Upper lobe of left lung (tissue), 6 donors: ENCODE data around the gene DPF3. TPM values are rescaled to one million over a fixed set of nuclear protein-coding genes. Genes with fewer than 3 reads are reported as not detected.
A peak's percentile ranks its signal among the peaks of the same experiment; 100 is the strongest.

Experiments used
- ATAC-seq, 2 donors: fragments of 200-7000 bp; cut with Tn5 transposase; one replicate each; pipeline ENCODE4 v1.9.1; 2022; ENCODE audit warnings: mild to moderate bottlenecking in 2 of 2, moderate library complexity in 2 of 2; ENCODE audit not compliant: low FRiP score in 2 of 2
- DNase-seq, 2 donors: peaks; one replicate each; pipeline ENCODE4 v3.0.0-alpha.2; 2019 to 2020
- H3K27ac ChIP-seq, 4 donors: fragments of 200-600 bp; sonication (generic); one replicate each; pipeline ENCODE4 v1.5.1; 2016 to 2019
- H3K27me3 ChIP-seq, 4 donors: fragments of 200-600 bp; sonication (generic); one replicate each; pipeline ENCODE4 v1.5.1; 2017 to 2019
- H3K36me3 ChIP-seq, 4 donors: fragments of 200-600 bp; sonication (generic); one replicate each; pipeline ENCODE4 v1.5.1; 2016 to 2019
- H3K4me1 ChIP-seq, 4 donors: fragments of 200-600 bp; sonication (generic); one replicate each; pipeline ENCODE4 v1.5.1; 2018 to 2019
- H3K4me3 ChIP-seq, 4 donors: fragments of 200-600 bp; sonication (generic); one replicate each; pipeline ENCODE4 v1.5.1; 2017 to 2019; ENCODE audit warnings: mild to moderate bottlenecking in 2 of 4, moderate library complexity in 1 of 4
- H3K9me3 ChIP-seq, 4 donors: fragments of 200-600 bp; sonication (generic); one replicate each; pipeline ENCODE4 v1.5.1; 2018 to 2019
- CTCF ChIP-seq, 6 experiments: fragments of 450-650 bp in 4 of 6; fragments of 200-600 bp in 2 of 6; sonication (generic) in 2 of 6; IDR thresholded peaks; one replicate each; pipeline ENCODE4 v1.5.1; 2016 to 2019; ENCODE audit warnings: antibody characterized with exemption in 6 of 6
- EP300 ChIP-seq, 4 donors: sonication (generic); formaldehyde crosslinking; IDR thresholded peaks; one replicate each; pipeline ENCODE4 v1.5.1; 2017; ENCODE audit warnings: antibody characterized with exemption in 4 of 4, control low read depth in 2 of 4
- POLR2A ChIP-seq, 4 donors: fragments of 450-650 bp; IDR thresholded peaks; one replicate each; pipeline ENCODE4 v1.5.1; 2016 to 2017; ENCODE audit warnings: antibody characterized with exemption in 4 of 4, mild to moderate bottlenecking in 2 of 4
- POLR2AphosphoS5 ChIP-seq, 2 donors: sonication (generic); formaldehyde crosslinking; IDR thresholded peaks; one replicate each; pipeline ENCODE4 v1.5.1; 2017; ENCODE audit warnings: antibody characterized with exemption in 2 of 2
- WGBS, 2 donors: methylation state at CpG; one replicate each; pipeline ENCODE4 v1.1.5; 2017 to 2018; 5-methylcytosine and 5-hydroxymethylcytosine counted together
- total RNA-seq, 6 donors: library from RNA; depleted of rRNA in 4 of 6; stranded (reverse); fragments of >200 nt in 4 of 6; gene quantifications; one replicate each; pipeline versions ENCODE4 v1.1.0 to v1.2.1, GENCODE V29; 2016 to 2021
- donor health status: DM: no; HTN: no; CAD: no; lungs with moderate emphysema.
- donor health status: DM: no; HTN: yes; CAD: no; lungs with severe emphysema.

DPF3 gene
- total RNA-seq, 6 donors from 2014 or later = 0.30 to 1.3 (median 1.0) TPM

DNA sequence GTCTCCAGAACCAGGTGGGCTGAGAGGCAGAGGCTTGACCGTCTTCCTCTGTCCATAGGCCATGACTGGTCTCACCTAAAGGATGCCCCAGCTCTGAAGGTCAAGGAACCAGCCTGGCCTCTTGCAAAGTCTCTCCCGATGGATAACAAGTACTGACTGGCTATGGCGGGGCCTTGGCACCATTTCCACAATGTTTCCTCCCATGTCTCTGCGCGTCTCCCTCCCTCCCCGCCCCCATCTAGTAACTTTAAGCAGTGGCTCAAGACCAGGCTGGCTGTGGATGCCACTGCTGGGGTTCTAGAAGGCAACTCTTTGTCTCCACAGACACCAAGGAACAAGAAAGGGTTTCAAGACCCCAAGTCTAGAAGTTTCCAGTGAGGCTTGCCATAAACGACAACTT, 275.5 kb downstream of the DPF3 start:
- no peak overlapping the region for H3K27ac ChIP-seq
- H3K9me3 ChIP-seq = no peaks in the 10 kb centered on the region
- no peaks in the 10 kb centered on the region for H3K36me3 ChIP-seq
- ATAC-seq (no peak), DNase-seq (no peak)
- TF ChIP-seq POLR2A (IDR thresholded peaks at IDR 0.05) (no peak), POLR2AphosphoS5 (IDR thresholded peaks at IDR 0.05) (no peak), EP300 (IDR thresholded peaks at IDR 0.05) (no peak), CTCF (IDR thresholded peaks at IDR 0.05) (no peak)
- H3K4me1 ChIP-seq = peaks cover 0 to 9% (median 2%) of the 10 kb centered on the region in 4 donors
- WGBS, 2 donors = 82 to 92% methylated on average over 7 of the region's 7 CpGs
- no peak overlapping the region for H3K4me3 ChIP-seq
- no peaks in the 10 kb centered on the region for H3K27me3 ChIP-seq

- ATAC-seq = no peak
- peaks cover 0 to 9% (median 2%) of the 10 kb centered on the region in 4 donors for H3K4me1 ChIP-seq
- no peak overlapping the region for H3K4me3 ChIP-seq
- H3K9me3 ChIP-seq = no peaks in the 10 kb centered on the region
- H3K36me3 ChIP-seq = no peaks in the 10 kb centered on the region
- H3K27ac ChIP-seq = no peak overlapping the region
- no peak for DNase-seq
- WGBS, 2 donors = 63 to 64% methylated on average over 17 to 20 of the region's 20 CpGs
- no peak for TF ChIP-seq POLR2A (IDR thresholded peaks at IDR 0.05)
- no peak for TF ChIP-seq POLR2AphosphoS5 (IDR thresholded peaks at IDR 0.05)
- no peak for TF ChIP-seq CTCF (IDR thresholded peaks at IDR 0.05)
- no peak for TF ChIP-seq EP300 (IDR thresholded peaks at IDR 0.05)
- no peaks in the 10 kb centered on the region for H3K27me3 ChIP-seq
These were observed 276.4 kb downstream of the DPF3 start for GRCh38 chr14:72617391-72618031.

GRCh38 chr14:72616811-72617210, 277.1 kb downstream of the DPF3 start:
- Histone ChIP-seq H3K9me3 (no peaks in the 10 kb centered on the region), H3K4me3 (no peak overlapping the region), H3K36me3 (no peaks in the 10 kb centered on the region), H3K27me3 (no peaks in the 10 kb centered on the region), H3K4me1 (peaks cover 0 to 9% (median 2%) of the 10 kb centered on the region in 4 donors), H3K27ac (no peak overlapping the region)
- no peak for TF ChIP-seq CTCF (IDR thresholded peaks at IDR 0.05)
- TF ChIP-seq POLR2A (IDR thresholded peaks at IDR 0.05) = no peak
- TF ChIP-seq EP300 (IDR thresholded peaks at IDR 0.05) = no peak
- TF ChIP-seq POLR2AphosphoS5 (IDR thresholded peaks at IDR 0.05) = no peak
- DNase-seq = no peak
- whole genome bisulfite sequencing, 2 donors = 75 to 77% methylated on average over 5 to 7 of the region's 7 CpGs
- ATAC-seq = no peak

- Histone ChIP-seq H3K27me3 (no peaks in the 10 kb centered on the region), H3K27ac (no peak overlapping the region), H3K4me3 (no peak overlapping the region), H3K9me3 (no peaks in the 10 kb centered on the region), H3K4me1 (peaks cover 0 to 9% (median 2%) of the 10 kb centered on the region in 4 donors), H3K36me3 (no peaks in the 10 kb centered on the region)
- ATAC-seq (peak in 1 of 2 donors; percentile 33), DNase-seq (no peak)
- no peak for TF ChIP-seq CTCF (IDR thresholded peaks at IDR 0.05)
- no peak for TF ChIP-seq POLR2AphosphoS5 (IDR thresholded peaks at IDR 0.05)
- TF ChIP-seq EP300 (IDR thresholded peaks at IDR 0.05) = no peak
- no peak for TF ChIP-seq POLR2A (IDR thresholded peaks at IDR 0.05)
- 54 to 63% methylated on average over 4 of the region's 4 CpGs for WGBS, 2 donors
These were observed 277.6 kb downstream of the DPF3 start for GRCh38 chr14:72616294-72616693.
